Measurements from ENCODE around the gene SOX5.

Gene SOX5

DNA sequence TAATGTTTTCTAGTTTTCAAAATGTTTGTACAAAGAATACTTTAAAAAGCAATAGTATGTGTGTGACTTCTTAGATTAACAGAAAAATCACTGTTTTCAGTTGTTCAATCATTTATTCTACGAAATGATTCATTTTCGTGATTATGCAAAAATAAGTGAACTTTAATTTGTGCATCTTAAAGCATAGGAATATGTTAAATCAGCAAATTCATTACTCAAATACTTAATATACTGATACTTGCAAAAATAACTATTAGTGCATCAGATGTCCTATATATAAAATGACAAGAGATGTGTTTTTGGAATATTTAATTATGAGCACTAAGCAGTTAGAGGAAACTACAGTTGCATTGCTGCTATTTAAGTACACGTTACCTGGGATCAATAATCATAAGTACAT, 11.0 kb downstream of the SOX5 start:
- Mint-ChIP-seq H3K4me3 (no peak overlapping the region), H3K36me3 (no peaks in the 10 kb centered on the region), H3K27ac (no peak overlapping the region), H3K9me3 (ENCODE audit: low read depth) (peaks cover 2% of the 10 kb centered on the region), H3K27me3 (no peaks in the 10 kb centered on the region), H3K4me1 (ENCODE audit: low read depth) (no peaks in the 10 kb centered on the region)

DNA sequence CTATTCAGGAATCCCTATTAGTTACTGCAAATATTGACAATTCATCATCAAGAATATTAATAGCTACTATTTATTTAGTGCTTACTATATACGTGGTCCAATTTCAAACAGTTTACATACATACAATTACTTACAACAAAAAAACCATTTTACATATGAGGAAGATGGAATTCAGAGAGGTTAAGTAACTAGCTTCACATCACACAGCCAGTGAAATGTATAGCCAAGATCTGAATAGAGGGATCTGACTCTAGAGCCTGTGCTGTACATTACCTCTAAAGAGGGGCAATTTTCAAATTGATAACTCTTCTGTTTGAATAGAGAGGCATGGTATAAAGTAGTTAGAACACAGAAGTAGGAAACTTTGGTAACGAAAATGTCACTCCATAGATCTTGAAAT, 18.3 kb downstream of the SOX5 start:
- Mint-ChIP-seq H3K27me3 (no peaks in the 10 kb centered on the region), H3K36me3 (no peaks in the 10 kb centered on the region), H3K4me3 (no peak overlapping the region), H3K4me1 (ENCODE audit: low read depth) (no peaks in the 10 kb centered on the region), H3K27ac (no peak overlapping the region), H3K9me3 (ENCODE audit: low read depth) (peaks cover 2% of the 10 kb centered on the region)

DNA sequence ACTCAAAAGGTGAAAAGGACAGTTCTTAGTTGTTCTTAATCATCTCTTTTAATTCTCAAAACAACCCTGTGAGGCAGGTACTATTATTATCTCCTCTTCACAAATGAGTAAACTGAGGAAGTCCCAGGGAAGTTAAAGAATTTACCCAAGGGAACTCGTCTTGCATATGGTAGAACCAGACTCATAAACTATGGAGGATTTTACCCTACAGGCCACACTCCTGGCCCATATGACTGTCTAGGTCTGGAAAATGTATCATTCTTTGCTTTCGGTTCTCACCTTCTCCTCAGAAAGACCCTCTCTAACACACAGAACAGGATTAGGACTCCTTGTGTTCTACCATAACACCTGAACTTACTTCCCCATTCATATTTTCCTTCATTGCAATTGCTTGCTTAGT, 18.9 kb downstream of the SOX5 start:
- H3K36me3 Mint-ChIP-seq, result no peaks in the 10 kb centered on the region
- H3K27me3 Mint-ChIP-seq, result no peaks in the 10 kb centered on the region
- H3K9me3 Mint-ChIP-seq (ENCODE audit: low read depth), result peaks cover 2% of the 10 kb centered on the region
- no peaks in the 10 kb centered on the region for H3K4me1 Mint-ChIP-seq (ENCODE audit: low read depth)
- H3K4me3 Mint-ChIP-seq, result no peak overlapping the region
- H3K27ac Mint-ChIP-seq, result no peak overlapping the region

DNA sequence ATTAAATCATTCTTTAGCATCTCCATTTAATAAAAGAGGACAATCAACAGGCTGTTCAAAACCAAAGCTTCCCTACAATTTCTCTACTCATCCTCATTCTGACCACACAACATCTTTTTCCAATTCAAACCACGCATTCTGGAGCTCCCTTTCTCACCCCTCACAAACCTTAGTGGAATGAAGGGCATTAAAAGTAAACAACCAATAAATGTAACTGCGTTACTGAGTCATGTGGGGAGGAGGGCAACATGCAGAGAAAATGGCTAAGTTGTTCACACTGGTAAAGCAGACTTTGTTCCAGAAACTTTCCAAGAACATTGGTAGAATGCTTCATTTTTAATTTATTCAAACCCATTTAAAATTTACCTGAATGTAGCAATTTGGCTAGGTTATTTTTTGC, 19.6 kb downstream of the SOX5 start:
- H3K27ac Mint-ChIP-seq, result no peak overlapping the region
- H3K4me1 Mint-ChIP-seq (ENCODE audit: low read depth), result no peaks in the 10 kb centered on the region
- no peaks in the 10 kb centered on the region for H3K36me3 Mint-ChIP-seq
- H3K9me3 Mint-ChIP-seq (ENCODE audit: low read depth), result no peaks in the 10 kb centered on the region
- H3K4me3 Mint-ChIP-seq, result no peak overlapping the region
- H3K27me3 Mint-ChIP-seq, result no peaks in the 10 kb centered on the region

DNA sequence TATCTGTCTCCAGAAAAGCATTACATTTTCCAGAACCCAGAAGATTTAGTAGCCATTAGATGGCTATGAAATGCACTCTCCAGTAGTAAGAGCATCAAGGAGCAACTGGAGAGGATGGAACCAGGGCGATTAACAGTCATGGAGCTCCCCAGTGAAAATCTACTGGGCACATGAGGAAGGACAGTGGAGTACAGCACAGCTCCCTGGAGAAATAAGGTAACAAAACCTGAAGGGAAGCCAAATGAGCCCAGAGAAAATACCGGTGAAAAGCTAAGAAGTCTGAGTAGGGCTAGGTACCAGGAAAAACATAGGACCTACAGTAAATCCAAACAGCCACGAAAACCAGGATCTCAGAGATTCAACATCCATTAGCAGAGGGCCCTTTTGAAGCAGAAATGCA, 21.6 kb downstream of the SOX5 start:
- H3K27me3 Mint-ChIP-seq, result no peaks in the 10 kb centered on the region
- H3K27ac Mint-ChIP-seq, result no peak overlapping the region
- no peaks in the 10 kb centered on the region for H3K36me3 Mint-ChIP-seq
- no peak overlapping the region for H3K4me3 Mint-ChIP-seq
- no peaks in the 10 kb centered on the region for H3K9me3 Mint-ChIP-seq (ENCODE audit: low read depth)
- H3K4me1 Mint-ChIP-seq (ENCODE audit: low read depth), result no peaks in the 10 kb centered on the region

DNA sequence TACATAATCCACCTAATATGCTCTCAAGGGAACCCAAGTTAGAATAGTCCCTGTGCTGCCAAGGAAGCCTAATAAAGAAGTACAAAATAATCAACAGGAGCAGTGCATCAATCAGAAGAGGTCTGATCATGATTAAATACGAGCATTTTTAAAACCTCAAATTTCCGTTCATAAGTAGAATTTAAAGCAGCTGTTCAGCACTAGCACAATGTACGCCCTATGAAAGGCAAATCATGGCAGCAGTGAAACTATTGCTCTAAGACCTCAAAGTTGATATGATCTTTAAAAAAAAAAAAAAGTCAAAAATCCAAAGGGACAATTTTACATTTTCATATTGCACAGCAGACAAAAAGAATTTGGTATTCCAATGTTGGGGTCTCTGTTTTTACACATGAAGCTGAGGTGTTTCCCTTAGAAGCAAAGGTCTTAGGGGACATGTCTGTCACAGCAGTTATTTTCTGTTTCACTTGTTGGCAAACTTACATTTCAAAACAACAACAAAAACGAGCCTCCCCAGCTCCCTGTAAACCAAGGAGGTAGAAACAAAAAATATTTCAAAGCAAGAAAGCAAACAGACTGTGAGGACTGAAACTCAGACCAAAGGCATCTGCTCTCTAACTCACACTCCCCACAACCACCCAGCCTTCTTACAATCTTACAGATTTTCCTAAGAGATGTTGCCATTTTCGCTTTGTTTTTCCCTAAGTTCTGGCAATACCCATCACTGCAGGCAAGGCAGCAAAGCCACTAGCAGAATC, 28.2 kb downstream of the SOX5 start:
- Mint-ChIP-seq H3K36me3 (no peaks in the 10 kb centered on the region), H3K9me3 (ENCODE audit: low read depth) (peaks cover 6% of the 10 kb centered on the region), H3K4me3 (no peak overlapping the region), H3K27ac (no peak overlapping the region), H3K4me1 (ENCODE audit: low read depth) (no peaks in the 10 kb centered on the region), H3K27me3 (no peaks in the 10 kb centered on the region)

DNA sequence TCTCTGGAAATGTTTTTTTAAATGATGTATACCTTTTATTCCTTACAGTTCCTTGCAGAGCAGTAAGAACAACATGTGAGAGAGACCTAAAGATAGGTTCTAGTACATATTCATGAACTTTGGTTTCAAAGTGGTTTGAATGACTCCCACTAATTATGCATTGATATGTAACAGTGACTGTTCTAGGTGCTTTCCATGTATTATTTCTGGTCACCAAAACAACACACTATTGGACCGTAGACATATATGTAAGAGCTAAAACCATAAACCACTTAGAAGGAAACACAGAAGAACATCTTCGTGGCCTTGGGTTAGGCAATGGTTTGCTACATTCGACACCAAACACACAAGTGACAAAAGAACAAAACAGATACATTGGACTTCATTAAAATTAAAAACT, 37.9 kb downstream of the SOX5 start:
- Mint-ChIP-seq H3K9me3 (ENCODE audit: low read depth) (no peaks in the 10 kb centered on the region), H3K27me3 (no peaks in the 10 kb centered on the region), H3K27ac (no peak overlapping the region), H3K4me3 (no peak overlapping the region), H3K36me3 (no peaks in the 10 kb centered on the region), H3K4me1 (ENCODE audit: low read depth) (no peaks in the 10 kb centered on the region)

DNA sequence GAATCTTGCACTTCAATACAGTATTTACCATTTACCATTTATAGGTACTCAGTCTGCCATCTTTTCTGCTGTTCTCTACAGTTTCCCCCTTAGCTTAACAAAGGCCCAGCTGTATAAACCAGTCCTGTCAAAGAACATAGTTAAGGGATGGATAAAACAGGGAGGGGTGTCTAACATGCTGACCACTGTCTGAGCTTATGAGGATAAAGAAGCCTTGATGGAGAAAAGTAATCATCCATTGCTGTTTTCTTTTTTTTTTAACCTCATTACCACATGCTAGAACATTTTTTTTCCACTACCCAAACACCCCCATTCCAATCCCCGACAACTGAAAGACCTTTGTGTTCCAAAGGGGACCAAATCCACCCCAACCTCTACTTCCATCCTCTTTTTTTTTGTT, 39.9 kb downstream of the SOX5 start:
- H3K9me3 Mint-ChIP-seq (ENCODE audit: low read depth), result peaks cover 3% of the 10 kb centered on the region
- no peaks in the 10 kb centered on the region for H3K4me1 Mint-ChIP-seq (ENCODE audit: low read depth)
- no peaks in the 10 kb centered on the region for H3K36me3 Mint-ChIP-seq

DNA sequence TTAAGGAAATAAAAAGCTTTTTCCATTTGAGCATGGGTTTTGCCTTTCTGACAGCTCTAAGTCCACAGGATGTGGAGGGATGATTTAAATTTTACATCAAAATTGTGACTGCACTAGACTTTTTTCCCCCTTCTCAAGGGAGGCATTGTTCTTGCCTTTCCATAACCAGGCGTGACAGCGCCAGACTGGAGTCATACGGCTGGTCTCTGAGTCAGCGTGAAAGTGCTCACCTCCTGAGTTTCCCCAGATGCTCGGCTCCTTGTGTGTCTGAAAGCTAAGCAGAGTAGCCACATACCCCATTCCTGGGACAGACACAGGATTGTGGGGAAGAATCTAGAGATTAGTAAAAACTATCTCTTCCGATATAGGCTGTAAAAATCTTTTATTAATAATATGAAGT, 43.1 kb downstream of the SOX5 start:
- H3K9me3 Mint-ChIP-seq (ENCODE audit: low read depth), result peaks cover 3% of the 10 kb centered on the region

More for the DNA sequence above, 39.9 kb downstream of the SOX5 start:
- H3K27ac Mint-ChIP-seq, result no peak overlapping the region
- H3K27me3 Mint-ChIP-seq, result no peaks in the 10 kb centered on the region
- H3K4me3 Mint-ChIP-seq, result no peak overlapping the region

DNA sequence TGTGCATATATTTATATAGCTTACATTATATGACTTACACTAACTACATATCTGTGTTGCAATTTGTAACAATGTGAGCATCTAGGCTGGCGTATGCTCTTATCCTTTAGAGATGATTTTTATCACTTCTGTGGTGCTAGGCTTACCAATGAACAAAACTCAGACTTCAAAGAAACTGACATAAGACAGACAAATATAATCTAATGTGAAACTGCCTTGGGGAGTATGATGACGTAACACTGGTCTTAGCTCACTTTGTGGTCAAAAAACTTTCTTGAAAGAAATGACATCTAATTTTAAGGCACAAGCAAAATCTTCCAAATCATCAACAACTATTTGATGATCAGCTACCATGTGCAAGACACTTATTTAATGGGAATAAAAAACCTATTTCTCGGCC, 50.0 kb downstream of the SOX5 start:
- Mint-ChIP-seq H3K9me3 (ENCODE audit: low read depth) (no peaks in the 10 kb centered on the region), H3K4me3 (no peak overlapping the region), H3K27me3 (no peaks in the 10 kb centered on the region), H3K27ac (no peak overlapping the region), H3K36me3 (no peaks in the 10 kb centered on the region), H3K4me1 (ENCODE audit: low read depth) (no peaks in the 10 kb centered on the region)

More for the DNA sequence above, 43.1 kb downstream of the SOX5 start:
- no peaks in the 10 kb centered on the region for H3K4me1 Mint-ChIP-seq (ENCODE audit: low read depth)
- no peaks in the 10 kb centered on the region for H3K36me3 Mint-ChIP-seq
- H3K27me3 Mint-ChIP-seq, result no peaks in the 10 kb centered on the region
- H3K27ac Mint-ChIP-seq, result no peak overlapping the region
- H3K4me3 Mint-ChIP-seq, result no peak overlapping the region

DNA sequence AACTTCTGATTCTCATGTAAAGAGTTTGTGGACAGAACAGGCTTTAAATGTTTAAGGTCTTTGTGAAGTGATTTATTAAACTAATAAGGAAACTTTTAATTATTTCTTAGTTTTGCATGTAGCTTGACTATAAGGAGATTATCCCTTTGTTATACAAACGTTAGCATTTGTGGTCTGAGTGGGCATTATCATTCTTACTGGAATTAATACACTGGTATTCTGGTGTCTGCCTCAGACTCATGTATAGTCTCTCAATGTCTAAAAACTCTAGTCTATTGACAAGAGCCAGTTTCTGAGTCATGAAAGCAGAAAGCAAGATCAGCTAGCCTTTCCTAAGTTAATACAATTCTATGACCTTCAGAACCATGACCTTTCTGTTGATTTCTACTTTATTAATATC, 51.3 kb downstream of the SOX5 start:
- Mint-ChIP-seq H3K27me3 (no peaks in the 10 kb centered on the region), H3K9me3 (ENCODE audit: low read depth) (peaks cover 4% of the 10 kb centered on the region), H3K36me3 (no peaks in the 10 kb centered on the region), H3K4me1 (ENCODE audit: low read depth) (no peaks in the 10 kb centered on the region), H3K4me3 (no peak overlapping the region), H3K27ac (no peak overlapping the region)

DNA sequence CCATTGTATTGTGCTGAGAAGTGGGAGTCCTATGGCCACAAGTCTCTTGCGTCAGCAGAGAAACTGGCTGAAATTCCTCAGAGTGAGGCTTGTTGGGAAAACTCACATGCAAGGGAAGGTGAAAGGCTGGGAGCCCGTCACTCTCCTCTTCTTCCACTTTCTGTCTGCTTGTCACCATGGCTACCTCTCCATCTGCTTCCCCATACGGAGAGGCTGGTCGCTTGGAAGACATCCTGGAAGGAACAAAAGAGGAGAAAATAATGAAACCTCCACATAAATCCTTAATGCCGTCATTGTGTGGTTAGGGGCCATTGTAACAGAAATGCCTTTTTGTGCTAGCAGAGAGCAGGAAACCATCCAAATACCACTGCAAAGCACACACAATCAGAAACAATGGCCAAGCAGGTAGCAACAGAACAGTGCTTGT, 53.7 kb downstream of the SOX5 start:
- no peak overlapping the region for H3K4me3 Mint-ChIP-seq
- H3K27me3 Mint-ChIP-seq, result no peaks in the 10 kb centered on the region
- no peaks in the 10 kb centered on the region for H3K4me1 Mint-ChIP-seq (ENCODE audit: low read depth)
- H3K27ac Mint-ChIP-seq, result no peak overlapping the region
- no peaks in the 10 kb centered on the region for H3K36me3 Mint-ChIP-seq
- H3K9me3 Mint-ChIP-seq (ENCODE audit: low read depth), result peaks cover 4% of the 10 kb centered on the region

DNA sequence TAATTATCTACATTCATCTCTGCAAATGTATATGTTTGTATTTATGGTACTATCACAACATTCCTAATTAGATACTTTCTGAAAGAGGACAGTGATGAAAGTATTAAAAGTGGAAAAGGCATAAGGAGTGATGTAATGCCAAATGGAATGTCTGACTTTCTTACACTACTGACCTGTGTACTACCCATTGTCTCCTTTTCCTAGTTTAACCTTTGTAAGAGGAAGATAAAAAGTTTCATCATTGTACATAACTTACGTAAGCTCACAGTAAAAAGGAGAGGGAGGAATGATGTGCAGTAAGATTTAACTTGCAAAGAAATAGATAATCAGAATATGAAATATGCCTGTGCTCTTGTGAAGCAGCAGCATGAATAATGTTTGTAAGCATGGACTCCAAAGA, 55.9 kb downstream of the SOX5 start:
- Mint-ChIP-seq H3K27ac (no peak overlapping the region), H3K4me3 (no peak overlapping the region), H3K27me3 (no peaks in the 10 kb centered on the region), H3K36me3 (no peaks in the 10 kb centered on the region), H3K4me1 (ENCODE audit: low read depth) (no peaks in the 10 kb centered on the region), H3K9me3 (ENCODE audit: low read depth) (peaks cover 4% of the 10 kb centered on the region)

DNA sequence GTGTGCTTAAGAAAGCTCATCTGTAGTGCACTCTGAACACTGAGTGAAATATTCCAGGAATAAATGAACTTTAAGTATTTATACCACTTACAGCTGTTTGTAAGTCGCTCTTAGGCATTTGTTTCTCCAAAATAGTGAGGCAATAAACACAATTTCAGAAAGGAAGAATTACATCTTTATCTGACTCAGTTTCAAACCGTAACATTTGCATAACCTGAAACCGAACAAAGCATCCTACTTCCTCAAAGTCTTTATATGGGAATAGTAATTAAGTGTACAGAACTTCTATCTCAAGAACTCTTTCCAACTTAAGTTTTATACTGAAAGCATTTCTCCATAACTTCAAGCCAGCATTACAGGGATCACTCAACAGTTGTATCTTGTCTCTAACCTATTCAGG, 58.4 kb downstream of the SOX5 start:
- Mint-ChIP-seq H3K27ac (no peak overlapping the region), H3K4me1 (ENCODE audit: low read depth) (no peaks in the 10 kb centered on the region), H3K36me3 (no peaks in the 10 kb centered on the region), H3K4me3 (no peak overlapping the region), H3K9me3 (ENCODE audit: low read depth) (peaks cover 4% of the 10 kb centered on the region), H3K27me3 (no peaks in the 10 kb centered on the region)

DNA sequence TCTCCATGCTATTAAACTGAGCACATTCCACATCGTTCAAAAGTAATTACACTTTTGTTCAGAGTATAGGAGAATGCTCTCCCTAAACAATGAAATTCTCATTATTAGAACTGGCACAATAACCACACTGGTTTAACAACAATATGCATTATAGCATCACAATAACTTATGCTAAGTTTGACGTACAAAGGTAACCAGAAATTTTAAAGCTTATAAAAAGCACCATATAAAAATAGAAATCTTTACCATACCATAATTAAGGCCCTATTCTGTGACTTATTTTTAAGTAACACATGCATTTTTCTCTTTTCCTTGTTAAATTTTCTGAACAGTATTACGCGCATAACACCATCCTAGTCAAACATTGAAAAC, 60.4 kb downstream of the SOX5 start:
- Mint-ChIP-seq H3K27ac (no peak overlapping the region), H3K4me1 (ENCODE audit: low read depth) (no peaks in the 10 kb centered on the region), H3K36me3 (no peaks in the 10 kb centered on the region), H3K9me3 (ENCODE audit: low read depth) (peaks cover 4% of the 10 kb centered on the region), H3K27me3 (no peaks in the 10 kb centered on the region), H3K4me3 (no peak overlapping the region)

DNA sequence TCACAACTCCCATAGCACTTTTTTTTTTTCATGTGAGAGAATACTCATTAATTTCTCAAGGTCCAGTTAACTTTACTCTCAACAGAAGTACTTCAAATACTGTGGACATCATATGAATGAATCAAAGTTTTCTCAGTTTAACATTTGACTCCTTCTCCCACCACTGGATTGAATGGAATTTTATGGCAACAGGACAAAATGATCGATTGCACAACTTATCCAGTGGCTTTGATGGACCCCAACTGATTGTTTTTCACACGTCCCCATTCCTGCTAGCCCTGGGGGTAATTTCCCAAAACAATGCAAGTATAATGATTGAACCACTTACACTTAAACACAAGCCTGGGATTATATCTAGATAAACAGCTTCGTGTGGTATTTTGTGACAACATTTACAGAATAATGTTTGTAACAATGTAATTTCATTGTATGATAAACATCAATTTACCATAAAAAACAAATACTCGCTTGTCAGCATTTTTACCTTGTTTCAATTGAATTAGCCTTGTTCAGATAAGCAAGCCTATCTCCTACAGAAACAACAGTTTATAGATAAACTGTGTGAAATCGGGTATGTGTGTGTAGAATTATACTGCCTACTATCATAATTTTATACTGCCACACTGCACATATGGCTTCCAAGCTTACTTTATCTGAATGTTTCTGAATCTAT, 60.9 kb downstream of the SOX5 start:
- no peak overlapping the region for H3K4me3 Mint-ChIP-seq
- H3K4me1 Mint-ChIP-seq (ENCODE audit: low read depth), result no peaks in the 10 kb centered on the region
- H3K9me3 Mint-ChIP-seq (ENCODE audit: low read depth), result peaks cover 2% of the 10 kb centered on the region
- H3K27ac Mint-ChIP-seq, result no peak overlapping the region
- no peaks in the 10 kb centered on the region for H3K27me3 Mint-ChIP-seq
- H3K36me3 Mint-ChIP-seq, result no peaks in the 10 kb centered on the region

Data from activated naive CD8-positive, alpha-beta T cell (primary cell).